ENCODE results near the gene GSDME.

- TF ChIP-seq CTCF (IDR thresholded peaks at IDR 0.05) (no peak), POLR2A (IDR thresholded peaks at IDR 0.05) (no peak), EP300 (IDR thresholded peaks at IDR 0.05) (no peak)
Measured at GRCh38 chr7:24748521-24748920, 8.7 kb downstream of the GSDME start.
